Melanocyte of skin (primary cell): ENCODE measurements around the gene PLA2G4E. TPM values are rescaled to one million over a fixed set of nuclear protein-coding genes. Genes with fewer than 3 reads are reported as not detected.

Source experiments
- total RNA-seq, 2 donors: library from RNA; depleted of rRNA; stranded (reverse); fragments of >200 nt; gene quantifications; 2 replicates each; pipeline ENCODE4 v1.2.3, GENCODE V29; 2012

Gene PLA2G4E, protein sequence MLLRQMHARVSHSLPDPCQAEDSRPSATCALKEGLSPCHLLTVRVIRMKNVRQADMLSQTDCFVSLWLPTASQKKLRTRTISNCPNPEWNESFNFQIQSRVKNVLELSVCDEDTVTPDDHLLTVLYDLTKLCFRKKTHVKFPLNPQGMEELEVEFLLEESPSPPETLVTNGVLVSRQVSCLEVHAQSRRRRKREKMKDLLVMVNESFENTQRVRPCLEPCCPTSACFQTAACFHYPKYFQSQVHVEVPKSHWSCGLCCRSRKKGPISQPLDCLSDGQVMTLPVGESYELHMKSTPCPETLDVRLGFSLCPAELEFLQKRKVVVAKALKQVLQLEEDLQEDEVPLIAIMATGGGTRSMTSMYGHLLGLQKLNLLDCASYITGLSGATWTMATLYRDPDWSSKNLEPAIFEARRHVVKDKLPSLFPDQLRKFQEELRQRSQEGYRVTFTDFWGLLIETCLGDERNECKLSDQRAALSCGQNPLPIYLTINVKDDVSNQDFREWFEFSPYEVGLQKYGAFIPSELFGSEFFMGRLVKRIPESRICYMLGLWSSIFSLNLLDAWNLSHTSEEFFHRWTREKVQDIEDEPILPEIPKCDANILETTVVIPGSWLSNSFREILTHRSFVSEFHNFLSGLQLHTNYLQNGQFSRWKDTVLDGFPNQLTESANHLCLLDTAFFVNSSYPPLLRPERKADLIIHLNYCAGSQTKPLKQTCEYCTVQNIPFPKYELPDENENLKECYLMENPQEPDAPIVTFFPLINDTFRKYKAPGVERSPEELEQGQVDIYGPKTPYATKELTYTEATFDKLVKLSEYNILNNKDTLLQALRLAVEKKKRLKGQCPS
- not detected for total RNA-seq

GRCh38 chr15:42020713-42021273, at the start of gene PLA2G4E:
TSS of gene PLA2G4E (minus strand) at chr15:42021042. CDS start at chr15:42021030, 12 bp downstream.

GRCh38 chr15:41972253-41973242, 48.3 kb downstream of the PLA2G4E start, which contains the start of gene EHD4:
TSS of gene EHD4 (minus strand) at chr15:41972557. CDS start at chr15:41972494, 63 bp downstream.

Other genes with a start within 250 kb of the PLA2G4E start
- gene MAPKBP1, start 246.6 kb downstream of the PLA2G4E start, total RNA-seq, result 10 to 100 TPM; 26.0 to 37.2 TPM
- gene JMJD7, start 192.9 kb downstream of the PLA2G4E start, total RNA-seq, result 1 to 10 TPM; 1.7 to 2.4 TPM
- 1 to 10 TPM in 1 of 2 donors, under 1 TPM in 1; 0.33 to 1.0 TPM for gene PLA2G4B, start 182.2 kb downstream of the PLA2G4E start, total RNA-seq
- gene SPTBN5, start 127.0 kb downstream of the PLA2G4E start, total RNA-seq, result 1 to 10 TPM; 3.0 to 3.8 TPM
- 10 to 100 TPM; 39.2 to 68.9 TPM for gene EHD4, start 48.5 kb downstream of the PLA2G4E start, total RNA-seq
- gene PLA2G4D, start 73.5 kb upstream of the PLA2G4E start, total RNA-seq, result not detected
- gene PLA2G4F, start 135.6 kb upstream of the PLA2G4E start, total RNA-seq, result not detected
- 10 to 100 TPM; 51.6 to 53.7 TPM for gene VPS39, start 187.3 kb upstream of the PLA2G4E start, total RNA-seq